NCI-H526 treated with DMSO at 0.1 percent for 48 hours (cell line): ENCODE measurements around the gene LGALS9.
"Not testable (repeated sequence)": the region's sequence is repeated elsewhere in the genome, so short reads cannot be mapped to it uniquely, and the experiment has no call there.

Experiments used
- DNase-seq: peaks from one replicate; lab custom pipeline; 2025; lab: John Stamatoyannopoulos, UW

Gene LGALS9

GRCh38 chr17:27629260-27629659, 1.7 kb upstream of the LGALS9 start:
- not testable (repeated sequence) for DNase-seq

DNA sequence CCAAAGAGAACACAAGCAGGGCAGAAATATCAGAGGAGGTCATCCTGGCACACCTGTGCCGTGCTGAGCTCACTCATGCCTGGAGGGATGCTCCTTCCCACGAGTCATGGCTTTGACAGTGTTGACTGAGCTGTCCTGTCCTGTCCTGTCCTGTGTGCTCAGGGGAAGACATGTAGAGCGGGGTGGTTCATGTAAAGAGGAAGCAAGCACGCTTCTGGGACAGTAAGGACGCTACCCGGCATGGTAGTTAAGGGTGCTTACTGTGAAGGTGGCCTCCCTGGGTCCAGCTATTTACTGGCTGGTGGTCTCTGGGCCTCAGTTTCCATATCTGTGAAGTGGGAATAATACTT, 398 bp downstream of the LGALS9 start:
- DNase-seq = no peak

DNA sequence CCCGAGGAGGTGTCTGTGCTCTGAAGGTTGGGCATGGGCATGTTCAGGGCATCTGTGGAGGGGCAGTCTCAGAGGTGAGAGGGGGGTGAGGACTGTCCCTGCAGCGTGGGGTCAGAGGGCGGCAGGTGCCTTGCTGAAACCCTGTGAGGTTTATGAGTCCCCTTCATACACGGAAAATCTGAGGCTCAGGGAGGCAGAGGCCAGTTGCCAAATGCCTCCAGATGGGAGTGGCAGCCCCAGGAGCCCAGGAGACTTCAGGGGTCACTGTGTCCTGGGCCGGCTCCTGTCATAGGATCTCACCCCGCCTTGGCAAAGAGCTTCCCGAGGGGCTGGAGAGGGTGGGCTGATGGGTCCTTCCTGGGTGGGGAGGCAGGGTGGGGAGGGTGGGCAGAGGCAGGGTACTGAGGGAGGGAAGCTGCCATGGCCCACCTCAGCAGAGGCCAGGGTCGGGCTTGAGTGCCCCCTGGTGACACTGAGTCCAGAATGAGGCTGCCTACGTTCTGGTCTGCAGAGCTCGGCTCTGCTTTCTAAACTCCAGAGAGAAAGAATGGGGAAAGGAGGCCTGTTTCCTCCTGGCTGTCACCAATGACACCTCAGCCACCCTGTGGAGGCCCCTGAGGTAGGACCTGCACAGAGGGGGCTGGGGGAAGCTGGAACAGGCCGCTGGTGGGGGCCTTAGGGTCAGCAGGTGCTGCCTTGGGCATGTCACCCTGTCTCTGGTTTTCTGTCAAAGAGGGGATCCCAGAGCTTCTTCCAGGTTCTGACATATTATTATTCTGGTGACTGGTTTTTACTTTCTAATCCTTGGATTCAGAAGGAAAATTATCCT, 1.1 kb downstream of the LGALS9 start:
- no peak for DNase-seq

- not testable (repeated sequence) for DNase-seq
Measured at GRCh38 chr17:27632766-27633165, 1.8 kb downstream of the LGALS9 start.

GRCh38 chr17:27633312-27634025, 2.5 kb downstream of the LGALS9 start:
- DNase-seq = no peak

- DNase-seq = no peak
Measured at GRCh38 chr17:27634026-27634335, 3.0 kb downstream of the LGALS9 start.

GRCh38 chr17:27634776-27635175, 3.8 kb downstream of the LGALS9 start:
- DNase-seq = no peak

DNA sequence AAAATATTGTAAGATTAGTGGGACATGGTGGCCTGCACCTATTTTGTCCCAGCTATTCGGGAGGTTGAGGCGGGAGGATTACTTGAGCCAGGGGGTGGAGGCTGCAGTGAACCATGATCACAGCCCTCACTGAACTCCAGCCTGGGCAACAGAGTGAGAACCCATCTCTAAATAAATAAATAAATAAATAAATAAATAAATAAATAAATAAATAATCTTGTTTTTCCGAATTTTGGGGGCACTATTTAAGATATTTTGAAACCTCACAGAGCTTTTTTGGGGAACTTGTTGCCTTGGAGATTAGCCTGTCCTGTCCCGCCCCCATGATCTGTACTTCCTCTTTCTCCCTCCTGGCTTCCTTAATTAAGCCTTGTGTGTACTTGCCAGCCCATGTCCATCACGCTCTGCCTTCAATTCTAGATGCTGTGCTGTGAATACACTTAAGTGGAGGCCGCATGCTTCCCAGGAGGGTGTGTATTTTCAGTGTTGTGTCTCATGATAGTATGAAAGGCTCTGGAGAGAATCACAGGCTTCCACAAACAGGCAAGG, 4.4 kb downstream of the LGALS9 start:
- DNase-seq = no peak

GRCh38 chr17:27636005-27636520, 5.1 kb downstream of the LGALS9 start:
- not testable (repeated sequence) for DNase-seq

GRCh38 chr17:27637818-27638217, 6.8 kb downstream of the LGALS9 start:
- not testable (repeated sequence) for DNase-seq

DNA sequence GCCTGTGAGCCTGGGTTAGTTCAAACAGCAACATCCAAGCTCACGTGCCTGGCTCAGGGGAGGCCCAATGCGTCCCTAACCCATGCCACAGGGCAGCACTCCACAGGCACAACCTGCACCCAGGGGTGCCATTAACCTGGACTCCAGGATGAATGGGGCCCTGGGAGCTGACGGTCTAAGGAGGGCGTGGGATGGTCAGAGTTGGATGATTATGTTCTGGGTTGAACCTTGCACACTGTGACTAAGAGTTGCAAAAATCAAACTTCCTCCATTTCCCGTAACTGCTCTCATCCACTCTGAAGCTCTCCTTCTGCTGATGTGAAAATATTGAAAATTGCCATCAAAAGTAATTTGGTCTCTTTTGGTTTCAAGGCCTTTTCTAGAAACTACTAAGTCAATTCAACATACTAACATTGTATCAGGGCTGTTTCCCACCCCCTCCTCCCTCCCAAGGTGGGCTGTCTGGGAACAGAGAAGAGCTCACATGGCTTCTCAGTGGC, 7.5 kb downstream of the LGALS9 start:
- not testable (repeated sequence) for DNase-seq

- DNase-seq = no peak
Measured at GRCh38 chr17:27640790-27641189, 9.8 kb downstream of the LGALS9 start.

GRCh38 chr17:27644586-27644985, 13.6 kb downstream of the LGALS9 start:
- no peak for DNase-seq

- not testable (repeated sequence) for DNase-seq
Measured at GRCh38 chr17:27645621-27646020, 14.6 kb downstream of the LGALS9 start.

DNA sequence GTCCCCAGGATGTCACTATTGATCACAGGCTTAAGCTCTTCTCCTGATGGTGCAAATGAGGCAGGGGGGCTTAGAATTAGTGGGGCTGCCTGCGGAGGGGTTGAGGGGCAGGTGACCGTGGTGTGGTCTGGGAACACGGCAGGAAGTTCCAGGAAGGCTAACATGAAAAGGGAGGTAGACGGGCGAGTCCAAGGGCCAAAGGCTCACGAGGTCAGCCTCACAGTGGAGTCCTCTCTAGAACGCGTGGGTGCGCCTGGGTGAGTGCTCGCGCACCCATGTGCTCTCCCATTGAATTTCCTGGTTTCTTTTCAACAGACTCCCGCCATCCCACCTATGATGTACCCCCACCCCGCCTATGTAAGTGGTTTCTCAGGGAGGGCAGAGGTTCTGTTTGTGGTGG, 15.2 kb downstream of the LGALS9 start:
- DNase-seq = no peak

- DNase-seq = peak; percentile 72
Measured at GRCh38 chr17:27647765-27648164, 16.8 kb downstream of the LGALS9 start.

DNA sequence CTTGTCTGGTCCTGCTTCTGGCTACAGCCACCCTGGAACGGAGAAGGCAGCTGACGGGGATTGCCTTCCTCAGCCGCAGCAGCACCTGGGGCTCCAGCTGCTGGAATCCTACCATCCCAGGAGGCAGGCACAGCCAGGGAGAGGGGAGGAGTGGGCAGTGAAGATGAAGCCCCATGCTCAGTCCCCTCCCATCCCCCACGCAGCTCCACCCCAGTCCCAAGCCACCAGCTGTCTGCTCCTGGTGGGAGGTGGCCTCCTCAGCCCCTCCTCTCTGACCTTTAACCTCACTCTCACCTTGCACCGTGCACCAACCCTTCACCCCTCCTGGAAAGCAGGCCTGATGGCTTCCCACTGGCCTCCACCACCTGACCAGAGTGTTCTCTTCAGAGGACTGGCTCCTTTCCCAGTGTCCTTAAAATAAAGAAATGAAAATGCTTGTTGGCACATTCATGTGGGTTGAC, 18.2 kb downstream of the LGALS9 start:
- DNase-seq = not testable (repeated sequence)

GRCh38 chr17:27649929-27650328, 18.9 kb downstream of the LGALS9 start:
- no peak for DNase-seq

DNA sequence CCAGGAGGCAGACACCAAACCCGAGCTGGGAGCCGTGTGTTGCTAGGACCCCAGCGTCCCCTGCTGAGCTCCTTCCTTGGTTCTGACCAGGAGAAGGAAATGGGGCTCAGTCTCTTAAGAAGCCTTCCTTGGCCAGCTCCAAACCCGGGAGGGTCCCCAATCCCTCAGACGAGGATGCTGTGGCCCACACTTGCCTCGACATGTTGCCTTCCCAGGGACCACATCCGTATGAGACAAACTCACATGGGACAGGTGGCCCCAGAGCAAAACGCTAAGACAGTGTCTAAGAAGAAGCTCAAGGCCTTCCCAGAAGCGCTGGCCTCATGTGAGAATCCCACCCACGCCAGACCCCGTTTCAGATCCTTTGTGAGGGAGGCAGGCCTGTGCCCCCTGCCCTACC, 19.8 kb downstream of the LGALS9 start:
- no peak for DNase-seq

DNA sequence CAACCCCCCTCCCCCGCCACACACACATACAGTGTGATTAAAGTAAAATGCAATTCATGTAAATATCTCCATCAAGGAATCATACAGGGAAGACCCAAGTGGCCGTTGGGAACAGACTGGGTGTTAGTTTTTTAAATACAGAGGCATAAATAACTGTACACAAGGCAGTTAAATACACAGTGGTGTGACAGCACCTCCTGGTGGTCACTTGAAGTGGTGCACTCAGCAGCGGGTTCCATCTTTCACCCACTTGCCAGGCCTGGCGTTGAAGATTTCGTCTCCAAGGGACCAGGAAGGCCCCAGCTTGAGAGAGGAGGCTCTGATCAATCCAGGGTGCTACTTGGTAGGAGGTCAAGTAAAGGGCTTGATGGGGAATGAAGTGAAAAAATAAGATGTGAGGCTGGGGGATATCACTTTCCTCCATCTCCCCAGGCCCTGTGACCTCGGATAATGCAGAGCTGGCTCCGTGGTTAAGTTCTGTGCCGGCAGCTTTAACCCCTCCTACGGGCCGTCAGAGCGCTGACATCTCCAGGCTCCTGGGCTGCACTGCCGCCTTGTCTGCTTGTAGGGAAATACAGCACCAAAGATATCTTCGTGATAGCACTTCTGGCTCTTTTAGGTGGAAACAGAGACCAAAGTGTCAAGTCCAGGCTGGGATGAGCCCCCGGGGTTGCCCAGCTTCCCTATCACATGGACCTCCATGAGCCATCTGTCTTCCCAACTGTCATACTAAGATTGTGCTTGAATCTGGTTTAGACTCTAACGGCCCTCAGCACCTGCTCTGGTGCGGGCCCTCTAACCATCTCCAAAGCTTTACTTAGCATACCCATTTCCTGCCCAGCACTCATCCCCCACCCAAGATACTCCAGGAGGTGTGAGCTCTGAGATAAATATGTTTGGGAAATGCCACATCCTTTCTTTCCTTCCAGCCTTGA, 20.7 kb downstream of the LGALS9 start:
- peak; percentile 12 for DNase-seq

- not testable (repeated sequence) for DNase-seq
Measured at GRCh38 chr17:27653449-27653971, 22.5 kb downstream of the LGALS9 start.
